ENCODE measurements around the gene AMDHD2.

GRCh38 chr16:2495041-2495440 is 25.1 kb upstream of the AMDHD2 start:
- TF ChIP-seq PHF8 (conservative IDR thresholded peaks at IDR 0.05; ENCODE audit: low read depth, low read length) = no peak
- TF ChIP-seq SIX5 (IDR thresholded peaks at IDR 0.05; ENCODE audit: low read depth, low read length) = no peak
- no peak for TF ChIP-seq POU5F1 (IDR thresholded peaks at IDR 0.05; ENCODE audit: low read depth, low read length)
- no peak for TF ChIP-seq NANOG (IDR thresholded peaks at IDR 0.05; ENCODE audit: insufficient read depth, low read depth, low read length, poor library complexity, severe bottlenecking)
- no peak for TF ChIP-seq POLR2A (IDR thresholded peaks at IDR 0.05; ENCODE audit: control extremely low read depth in 1 of 2, low read depth in 2 of 2, low read length in 2 of 2)
- no peak for TF ChIP-seq CBX8 (IDR thresholded peaks at IDR 0.05; ENCODE audit: borderline replicate concordance, low read depth, low read length)
- no peak for TF ChIP-seq CTCF (IDR thresholded peaks at IDR 0.05; ENCODE audit: control extremely low read depth in 1 of 3, insufficient read depth in 1 of 3, low read depth in 1 of 3, low read length in 3 of 3)
- no peak for TF ChIP-seq ATF3 (IDR thresholded peaks at IDR 0.05; ENCODE audit: insufficient read depth, low read depth, low read length)
- no peak for TF ChIP-seq EZH2 (IDR thresholded peaks at IDR 0.05; ENCODE audit: low read depth, low read length, severe bottlenecking)
- TF ChIP-seq RFX5 (IDR thresholded peaks at IDR 0.05; ENCODE audit: borderline replicate concordance, low read depth, low read length) = no peak
- TF ChIP-seq RAD21 (IDR thresholded peaks at IDR 0.05 in 1 of 2, conservative IDR thresholded peaks at IDR 0.05 in 1 of 2; ENCODE audit: low read depth in 2 of 2, low read length in 2 of 2) = no peak

All from H1 (cell line).